ENCODE measurements around the gene BTF3. TPM values are rescaled to one million over a fixed set of nuclear protein-coding genes. Genes with fewer than 3 reads are reported as not detected.
A peak's percentile ranks its signal among the peaks of the same experiment; 100 is the strongest.
"Not testable (repeated sequence)": the region's sequence is repeated elsewhere in the genome, so short reads cannot be mapped to it uniquely, and the experiment has no call there.

Gene BTF3
- total RNA-seq, result 141 TPM

- DNase-seq (ENCODE audit: low read depth in 2 of 3, low spot score in 2 of 3), result peak; percentile 78 to 98 (median 96)
These were observed at the start of gene BTF3 for GRCh38 chr5:73498057-73498992. TSS of gene BTF3 (plus strand) at chr5:73498442. CDS start at chr5:73498668, 226 bp downstream.

GRCh38 chr5:73448463-73449136 is 49.6 kb upstream of the BTF3 start, which contains the start of gene FOXD1:
TSS of gene FOXD1 (minus strand) at chr5:73448777. CDS start at chr5:73448362, 415 bp downstream.
- DNase-seq (ENCODE audit: low read depth in 2 of 3, low spot score in 2 of 3), result peak in 1 of 3 donors; percentile 43

GRCh38 chr5:73450137-73450536 is 48.1 kb upstream of the BTF3 start:
- DNase-seq (ENCODE audit: low read depth in 2 of 3, low spot score in 2 of 3), result no peak

GRCh38 chr5:73450672-73451223 is 47.5 kb upstream of the BTF3 start:
- DNase-seq (ENCODE audit: low read depth in 2 of 3, low spot score in 2 of 3), result peak in 1 of 3 donors; percentile 41

GRCh38 chr5:73451224-73452130 is 46.8 kb upstream of the BTF3 start:
- DNase-seq (ENCODE audit: low read depth in 2 of 3, low spot score in 2 of 3), result peak in 2 of 3 donors; percentile 66 to 71

- no peak for DNase-seq (ENCODE audit: low read depth in 2 of 3, low spot score in 2 of 3)
These were observed 46.0 kb upstream of the BTF3 start for GRCh38 chr5:73452215-73452614.

GRCh38 chr5:73454379-73455036 is 43.7 kb upstream of the BTF3 start:
- DNase-seq (ENCODE audit: low read depth in 2 of 3, low spot score in 2 of 3), result peak in 1 of 3 donors; percentile 55

DNA sequence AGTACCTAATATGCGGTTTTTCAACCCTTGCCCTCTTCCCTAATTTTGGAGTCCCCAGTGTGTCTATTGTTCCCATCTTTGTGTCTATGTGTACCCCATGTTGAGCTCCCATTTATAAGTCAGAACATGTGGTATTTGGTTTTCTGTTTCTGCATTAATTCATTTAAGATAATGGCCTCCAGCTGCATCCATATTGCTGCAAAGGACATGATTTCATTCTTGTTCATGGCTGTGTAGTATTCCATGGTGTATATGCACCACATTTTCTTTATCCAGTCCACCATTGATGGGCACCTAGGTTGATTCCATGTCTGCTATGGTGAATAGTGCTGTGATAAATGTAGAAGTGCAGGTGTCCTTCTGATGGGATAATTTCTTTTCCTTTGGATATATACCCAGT is 41.8 kb upstream of the BTF3 start:
- DNase-seq (ENCODE audit: low read depth in 2 of 3, low spot score in 2 of 3), result not testable (repeated sequence)

DNA sequence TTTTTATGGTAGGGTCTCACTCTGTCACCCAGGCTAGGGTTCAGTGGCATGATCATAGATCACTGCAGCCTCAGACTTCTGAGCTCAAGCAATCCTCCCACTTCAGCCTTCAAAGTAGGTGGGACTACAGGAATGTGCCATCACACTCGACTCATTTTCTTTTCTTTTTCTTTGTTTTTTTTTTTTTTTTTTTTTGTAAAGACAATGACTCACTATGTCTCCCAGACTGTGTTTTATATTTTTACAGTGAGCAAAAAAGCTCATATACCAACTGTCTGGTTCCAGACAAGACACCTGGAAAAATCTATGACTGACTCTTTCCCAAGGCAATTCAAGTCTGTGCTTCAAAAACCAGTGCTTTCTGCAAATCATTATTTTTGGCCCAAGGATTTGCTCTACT is 38.9 kb upstream of the BTF3 start:
- no peak for DNase-seq (ENCODE audit: low read depth in 2 of 3, low spot score in 2 of 3)

- DNase-seq (ENCODE audit: low read depth in 2 of 3, low spot score in 2 of 3), result no peak
These were observed 38.1 kb upstream of the BTF3 start for GRCh38 chr5:73460133-73460532.

GRCh38 chr5:73464016-73464745 is 34.1 kb upstream of the BTF3 start:
- DNase-seq (ENCODE audit: low read depth in 2 of 3, low spot score in 2 of 3), result no peak

- not testable (repeated sequence) for DNase-seq (ENCODE audit: low read depth in 2 of 3, low spot score in 2 of 3)
These were observed 29.6 kb upstream of the BTF3 start for GRCh38 chr5:73468638-73469037.

GRCh38 chr5:73469878-73470277 is 28.4 kb upstream of the BTF3 start:
- DNase-seq (ENCODE audit: low read depth in 2 of 3, low spot score in 2 of 3), result no peak

DNA sequence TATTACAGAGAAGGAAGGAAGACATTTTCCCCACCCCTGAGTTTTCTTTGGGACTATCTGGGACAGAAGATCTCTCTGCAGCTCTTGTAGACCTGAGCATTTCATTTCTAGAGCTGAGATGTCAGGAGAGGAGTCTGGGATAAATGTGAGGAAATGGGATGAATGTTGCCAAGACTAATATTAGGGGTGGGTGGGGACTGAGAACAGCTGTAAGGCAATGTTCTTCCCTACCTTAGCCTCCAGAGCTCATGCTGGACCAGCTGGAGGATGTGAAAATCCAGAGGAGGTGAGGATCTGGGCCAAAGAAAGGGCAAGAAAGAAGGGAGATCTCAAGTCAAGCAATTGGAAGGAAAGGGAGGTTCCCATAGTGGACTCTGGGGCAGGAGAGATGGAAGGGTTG is 26.6 kb upstream of the BTF3 start:
- DNase-seq (ENCODE audit: low read depth in 2 of 3, low spot score in 2 of 3), result no peak

DNA sequence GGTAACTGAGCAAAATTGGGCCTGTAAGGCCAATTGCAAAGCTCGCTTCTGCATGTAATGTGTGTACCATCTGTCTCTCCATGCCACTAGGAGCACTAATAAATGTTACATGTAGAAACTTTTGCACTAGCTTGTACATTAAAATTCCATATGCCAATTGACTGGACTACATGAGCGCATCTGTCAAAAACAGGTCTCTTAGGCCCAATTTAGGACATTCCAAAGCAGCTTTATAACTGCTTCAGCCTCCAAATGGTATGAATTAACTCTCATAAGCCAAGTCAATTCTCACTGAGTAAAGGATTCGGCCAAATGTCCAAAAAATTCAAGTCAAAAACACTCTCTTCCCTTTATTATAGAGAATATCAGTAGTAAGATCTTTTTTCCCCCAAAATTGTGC is 26.1 kb upstream of the BTF3 start:
- DNase-seq (ENCODE audit: low read depth in 2 of 3, low spot score in 2 of 3), result no peak

DNA sequence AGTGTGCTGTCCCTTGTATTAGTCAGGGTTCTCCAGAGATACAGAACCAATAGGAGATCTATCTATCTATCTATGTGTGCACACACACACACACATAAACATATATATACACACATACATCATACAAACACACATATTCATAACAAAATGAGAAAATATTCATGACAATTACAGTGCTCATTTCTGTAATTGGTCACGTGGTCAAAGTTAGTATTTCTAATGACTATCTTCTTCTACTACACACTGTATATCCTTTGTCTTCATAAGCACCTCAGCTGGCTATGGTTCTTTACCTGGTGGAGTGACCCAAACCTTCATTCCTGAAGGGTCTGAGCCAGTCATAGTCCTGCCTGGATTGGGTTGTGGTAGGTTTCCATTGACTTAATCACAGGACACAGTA is 17.7 kb upstream of the BTF3 start:
- no peak for DNase-seq (ENCODE audit: low read depth in 2 of 3, low spot score in 2 of 3)

- no peak for DNase-seq (ENCODE audit: low read depth in 2 of 3, low spot score in 2 of 3)
These were observed 15.7 kb upstream of the BTF3 start for GRCh38 chr5:73482383-73483136.

- no peak for DNase-seq (ENCODE audit: low read depth in 2 of 3, low spot score in 2 of 3)
These were observed 14.6 kb upstream of the BTF3 start for GRCh38 chr5:73483676-73484075.

Measured in hematopoietic multipotent progenitor cell (in vitro differentiated cells).